Stimulated activated CD8-positive, alpha-beta memory T cell treated with anti-CD3 and anti-CD28 coated beads, Interleukin-15, amount 100 ng/mL, for 48 hours (primary cell): ENCODE data around the gene BDH1.

Experiments
- DNase-seq, 2 donors: peaks; one replicate each; pipeline ENCODE4 v3.0.0-alpha.2; 2020; ENCODE audit warnings: low read depth in 2 of 2

The BDH1 gene

GRCh38 chr3:197507081-197507480 lies 48.7 kb downstream of the BDH1 start:
- DNase-seq: no peak

GRCh38 chr3:197505796-197506548 lies 49.8 kb downstream of the BDH1 start:
- no peak for DNase-seq

GRCh38 chr3:197504641-197505121 lies 51.1 kb downstream of the BDH1 start:
- DNase-seq: no peak

- no peak for DNase-seq
Observed at GRCh38 chr3:197504229-197504628, 51.5 kb downstream of the BDH1 start.

DNA sequence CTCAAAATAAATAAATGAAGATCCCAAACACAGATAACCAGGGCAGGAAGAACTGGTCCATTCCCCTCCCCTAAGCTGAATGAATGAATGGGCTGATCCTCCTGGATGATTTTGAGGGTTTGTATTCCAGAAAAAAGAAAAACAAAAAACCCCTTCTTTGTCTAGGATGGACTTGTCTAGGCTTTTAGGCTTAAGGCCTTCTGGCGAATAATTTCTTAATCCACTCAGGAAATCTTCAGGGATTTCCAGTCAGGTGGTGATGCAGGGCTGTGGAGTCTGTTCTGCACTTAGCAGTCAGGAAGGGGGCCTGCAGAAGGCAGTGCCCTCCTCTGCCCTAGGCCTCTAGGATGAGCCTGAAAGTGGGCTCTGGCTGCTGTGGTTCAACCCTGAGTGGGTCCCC lies 52.1 kb downstream of the BDH1 start:
- DNase-seq: no peak

GRCh38 chr3:197501879-197502620 lies 53.7 kb downstream of the BDH1 start:
- DNase-seq: peak in 1 of 2 donors; percentile 32

DNA sequence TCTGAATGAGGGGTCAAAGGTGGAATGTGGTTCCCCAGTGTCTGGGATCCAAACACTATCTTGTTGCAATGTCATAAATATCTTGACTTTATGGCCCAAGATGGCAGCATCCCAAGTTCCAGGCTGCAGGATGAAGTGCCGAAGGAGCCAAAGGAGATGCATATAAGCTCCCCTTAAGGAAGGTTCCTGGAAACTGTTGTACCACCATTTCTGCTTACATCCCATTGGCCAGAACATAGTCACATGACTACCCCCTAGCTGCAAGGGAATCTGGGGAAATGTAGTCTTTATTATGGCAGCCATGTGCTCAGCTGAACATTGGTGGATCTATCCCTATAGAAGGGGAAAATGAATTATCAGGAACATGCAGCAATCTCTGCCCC lies 54.3 kb downstream of the BDH1 start:
- no peak for DNase-seq

GRCh38 chr3:197500812-197501211 lies 55.0 kb downstream of the BDH1 start:
- no peak for DNase-seq

DNA sequence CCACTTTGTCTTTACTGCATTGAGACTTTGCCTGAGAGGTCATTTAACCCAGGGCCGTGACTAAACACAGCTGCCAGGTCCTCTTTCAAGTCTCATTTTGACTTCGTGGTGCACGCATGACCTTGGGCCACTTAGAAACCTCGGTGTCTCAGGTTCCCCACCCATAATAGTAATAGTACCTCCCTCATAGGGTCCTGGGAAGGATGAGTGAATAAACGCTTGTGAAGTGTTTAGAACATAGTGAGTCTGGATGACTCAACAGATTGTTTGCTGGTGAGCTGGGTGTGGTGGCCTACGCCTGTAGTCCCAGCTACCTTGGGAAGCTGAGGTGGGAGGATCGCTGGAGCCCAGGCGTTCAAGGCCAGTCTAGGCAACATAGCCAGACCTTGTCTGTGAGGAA lies 56.3 kb downstream of the BDH1 start:
- DNase-seq: no peak

DNA sequence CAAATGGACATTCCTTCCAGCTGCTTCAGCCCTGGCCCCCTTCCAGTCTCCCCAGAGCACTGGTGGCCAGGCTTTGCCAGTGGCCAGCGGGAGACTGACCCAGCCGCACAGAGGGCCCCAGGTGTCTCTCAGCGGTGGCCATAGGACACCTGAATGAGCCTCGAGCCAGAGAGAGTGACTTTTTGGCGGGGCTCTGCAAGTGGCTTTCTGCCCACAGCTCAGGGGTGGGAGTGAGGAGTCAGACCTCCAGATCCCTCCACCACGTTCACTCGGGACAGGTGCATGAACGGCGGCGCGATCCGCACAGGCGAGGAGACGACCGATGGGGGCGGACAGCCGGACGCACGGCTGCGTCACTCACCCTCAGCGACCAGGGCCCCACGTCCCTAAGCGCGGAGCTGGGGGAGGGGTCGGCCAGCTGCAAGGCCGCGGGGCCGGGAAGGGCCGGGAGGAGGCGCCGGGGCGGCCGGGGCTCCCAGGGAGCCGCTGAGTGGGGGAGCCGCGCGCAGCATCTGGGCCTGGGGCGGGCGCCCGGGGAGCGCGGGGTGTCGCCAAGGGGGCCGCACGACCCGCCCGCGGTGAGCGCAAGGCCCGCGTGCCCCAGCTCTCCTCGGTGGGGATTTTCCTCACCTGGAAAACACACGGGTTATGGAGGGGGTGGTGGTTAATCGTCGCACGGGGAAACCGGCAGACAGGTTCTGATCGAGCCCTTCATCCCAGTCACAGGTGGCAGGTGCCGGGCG lies 57.1 kb downstream of the BDH1 start:
- no peak for DNase-seq

- no peak for DNase-seq
Observed at GRCh38 chr3:197496746-197497125, 59.0 kb downstream of the BDH1 start.

DNA sequence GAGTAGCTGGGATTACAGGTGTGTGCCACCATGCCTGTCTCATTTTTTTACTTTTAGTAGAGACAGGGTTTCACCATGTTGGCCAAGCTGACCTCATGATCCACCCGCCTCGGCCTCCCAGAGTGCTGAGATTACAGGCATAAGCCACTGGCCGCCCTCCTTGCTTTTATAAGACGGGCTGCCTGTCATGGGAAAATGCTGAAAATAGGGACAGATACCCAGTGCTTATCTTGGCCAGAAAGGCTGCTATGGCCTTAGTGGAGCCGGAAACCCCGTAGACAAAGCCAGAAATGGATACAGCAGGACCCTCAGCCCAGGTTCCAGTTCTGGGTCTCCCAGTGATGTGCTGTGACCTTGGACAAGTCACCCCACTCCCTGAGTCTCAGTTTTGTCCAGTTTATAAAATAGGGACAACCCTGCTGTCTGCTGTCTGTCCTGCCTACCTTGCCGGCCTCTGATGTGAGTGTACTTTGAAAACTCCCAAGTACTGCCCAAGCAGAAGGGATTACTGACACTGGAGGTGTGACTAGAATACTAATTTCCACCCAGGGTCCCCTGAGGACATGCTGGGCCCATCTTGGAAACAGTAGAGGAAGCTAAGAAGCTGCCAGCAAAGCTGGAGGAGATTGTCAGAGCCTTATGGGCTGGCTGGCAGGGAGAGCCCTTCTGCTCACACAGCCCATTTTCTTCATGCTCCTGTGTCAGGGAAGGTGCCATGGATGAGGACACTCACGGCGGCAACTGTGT lies 59.6 kb downstream of the BDH1 start:
- no peak for DNase-seq

DNA sequence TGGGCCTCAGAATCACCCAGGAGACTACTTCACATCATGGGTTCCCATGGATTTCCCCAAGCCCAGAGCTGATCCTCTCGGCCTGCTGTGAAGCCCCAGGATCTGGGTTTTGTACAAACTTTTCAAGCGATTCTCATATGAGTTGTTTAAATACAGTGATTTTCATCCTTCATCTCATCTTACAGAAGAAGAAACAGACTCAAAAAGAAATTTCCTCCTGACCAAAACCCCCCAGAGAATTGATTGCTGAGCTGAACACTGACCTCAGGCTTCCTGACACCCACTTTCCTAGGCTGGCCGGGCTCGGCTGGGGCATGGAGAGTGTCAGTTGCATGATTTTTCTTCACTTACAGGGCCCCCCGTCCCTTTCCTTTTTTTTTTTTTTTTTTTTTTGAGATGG lies 60.3 kb downstream of the BDH1 start:
- no peak for DNase-seq

DNA sequence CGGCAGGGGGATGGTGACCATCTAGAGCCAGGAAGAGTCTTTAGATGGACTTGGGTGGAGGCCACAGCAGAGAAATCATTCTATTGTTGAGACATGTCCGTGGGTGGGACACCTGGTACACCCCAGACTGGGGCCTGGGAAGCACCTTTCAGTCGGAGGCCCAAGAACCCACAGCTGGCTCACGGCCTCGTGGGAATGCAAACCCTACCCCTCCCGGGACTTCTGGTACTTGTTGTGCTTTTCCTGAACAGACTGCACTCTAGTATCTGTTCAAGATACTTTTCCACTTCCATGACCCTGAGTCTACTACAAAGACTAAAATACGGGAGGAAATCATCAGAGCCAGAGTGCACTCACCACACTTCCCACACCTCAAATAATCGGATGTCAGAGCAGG lies 60.7 kb downstream of the BDH1 start:
- no peak for DNase-seq

- no peak for DNase-seq
Observed at GRCh38 chr3:197494366-197495058, 61.3 kb downstream of the BDH1 start.

DNA sequence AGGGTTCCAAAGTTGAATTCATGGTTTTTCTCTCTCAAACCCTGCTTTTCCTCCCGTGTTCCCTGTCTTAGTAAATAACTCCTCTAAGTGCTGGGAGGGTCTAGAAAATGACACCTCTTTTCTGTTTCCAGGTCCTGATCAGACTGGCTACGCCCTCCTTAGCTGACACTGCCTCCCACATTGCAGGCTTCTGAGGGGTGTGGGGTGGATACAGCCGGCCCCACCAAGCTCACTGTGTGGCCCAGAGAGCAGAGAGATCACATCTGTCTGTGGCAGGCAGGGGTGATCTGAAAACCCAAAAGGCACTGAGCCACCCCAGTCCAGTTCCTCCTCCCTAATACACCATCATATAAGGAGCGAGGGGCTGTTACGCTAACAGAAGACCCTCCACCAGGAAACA lies 62.7 kb downstream of the BDH1 start:
- DNase-seq: no peak

DNA sequence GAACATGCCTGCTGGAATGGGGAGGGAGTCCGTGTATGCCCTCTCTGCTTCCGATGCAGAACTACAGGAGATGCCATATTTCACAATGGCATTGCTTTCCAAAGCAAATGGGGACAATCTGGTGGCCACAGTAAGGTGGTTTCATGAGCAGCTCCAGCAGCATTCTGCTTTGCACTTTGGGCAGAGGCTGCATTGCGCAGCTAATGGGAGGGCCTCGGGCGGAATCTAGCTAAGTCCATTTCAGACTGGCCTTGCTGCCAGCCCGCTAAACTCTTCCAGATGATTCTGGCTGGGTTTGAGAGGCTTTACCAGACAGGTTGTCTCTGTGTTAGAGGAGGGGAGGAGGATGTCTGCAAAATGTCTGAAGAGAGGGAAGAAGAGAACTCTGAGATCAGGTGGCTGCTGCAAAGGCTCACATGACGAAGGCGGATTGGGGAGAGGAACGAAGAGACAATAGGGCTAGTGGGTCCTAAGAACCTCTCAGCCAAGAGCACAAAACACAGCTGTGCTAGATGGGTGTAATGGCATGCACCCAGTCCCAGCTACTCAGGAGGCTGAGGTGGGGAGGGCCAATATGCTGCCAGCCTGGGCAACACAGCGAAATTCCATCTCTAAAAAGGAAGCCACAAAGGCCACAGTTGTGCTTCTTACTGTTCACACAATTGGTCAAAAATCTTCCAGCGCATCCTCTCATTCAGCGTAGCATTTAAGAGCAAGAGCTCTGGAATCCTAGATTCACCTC lies 63.7 kb downstream of the BDH1 start:
- no peak for DNase-seq

- no peak for DNase-seq
Observed at GRCh38 chr3:197491478-197491877, 64.3 kb downstream of the BDH1 start.

GRCh38 chr3:197490098-197491058 lies 65.4 kb downstream of the BDH1 start:
- no peak for DNase-seq
